Neural cell (in vitro differentiated cells): ENCODE data around the gene RASA1.

Experiments used
- CTCF ChIP-seq: fragments of 450-650 bp; IDR thresholded peaks from 2 replicates; pipeline ENCODE4 v1.5.1; 2014; ENCODE audit warnings: antibody characterized with exemption, mild to moderate bottlenecking, moderate library complexity; ENCODE audit not compliant: poor library complexity, severe bottlenecking
- EP300 ChIP-seq: fragments of 450-650 bp; conservative IDR thresholded peaks from 2 replicates; pipeline ENCODE4 v1.6.1; 2014; ENCODE audit warnings: antibody characterized with exemption, mild to moderate bottlenecking, moderate library complexity; ENCODE audit not compliant: poor library complexity, severe bottlenecking
- EZH2 ChIP-seq: fragments of 200-600, 300-800 bp; shearing (Covaris generic), sonication (generic); IDR thresholded peaks from 2 replicates; pipeline ENCODE4 v1.6.1; 2014; ENCODE audit warnings: antibody characterized with exemption, low read length, borderline replicate concordance, mild to moderate bottlenecking; ENCODE audit not compliant: insufficient read depth, poor library complexity, severe bottlenecking
- POLR2AphosphoS5 ChIP-seq: IDR thresholded peaks from 2 replicates; pipeline ENCODE4 v1.6.1; 2012
- RAD21 ChIP-seq: fragments of 450-650 bp; conservative IDR thresholded peaks from 2 replicates; pipeline ENCODE4 v1.6.1; 2014; ENCODE audit warnings: antibody characterized with exemption, mild to moderate bottlenecking, moderate library complexity
- REST ChIP-seq: IDR thresholded peaks from 2 replicates; pipeline ENCODE4 v1.6.1; 2012; ENCODE audit warnings: borderline replicate concordance
- SMC3 ChIP-seq: fragments of 450-650 bp; conservative IDR thresholded peaks from 2 replicates; pipeline ENCODE4 v1.6.1; 2014; ENCODE audit warnings: antibody characterized with exemption, mild to moderate bottlenecking, moderate library complexity; ENCODE audit not compliant: poor library complexity

GRCh38 chr5:87263498-87263897, 4.2 kb upstream of the RASA1 start:
- no peak for TF ChIP-seq REST
- TF ChIP-seq CTCF: no peak
- no peak for TF ChIP-seq EZH2
- TF ChIP-seq POLR2AphosphoS5: no peak
- TF ChIP-seq EP300: no peak
- no peak for TF ChIP-seq SMC3
- no peak for TF ChIP-seq RAD21
